NT2/D1 (cell line): ENCODE measurements around the gene COG4.

Experiments used
- SUZ12 ChIP-seq: IDR thresholded peaks from 2 replicates; pipeline ENCODE4 v1.6.1; 2011; ENCODE audit not compliant: insufficient read length, insufficient read depth; ENCODE audit errors: extremely low read depth
- ZNF274 ChIP-seq: IDR thresholded peaks from 2 replicates; pipeline ENCODE4 v1.6.1; 2011; ENCODE audit warnings: mild to moderate bottlenecking, low read depth, low read length

GRCh38 chr16:70493802-70494201 is 29.6 kb downstream of the COG4 start:
- TF ChIP-seq ZNF274, result no peak
- no peak for TF ChIP-seq SUZ12
